G401.6 (cell line): ENCODE measurements around the gene COL1A1.

Source experiments
- FAIRE-seq: peaks from 2 replicates; lab custom pipeline; 2012; peaks lifted over from hg19 to GRCh38; lab: Jason Lieb, UNC

COL1A1 gene

GRCh38 chr17:50141026-50141744 lies 60.2 kb downstream of the COL1A1 start:
- FAIRE-seq = no peak

GRCh38 chr17:50139950-50140885 lies 61.2 kb downstream of the COL1A1 start:
- FAIRE-seq = peak; percentile 92

GRCh38 chr17:50139185-50139783 lies 62.1 kb downstream of the COL1A1 start:
- no peak for FAIRE-seq

GRCh38 chr17:50137042-50137441 lies 64.4 kb downstream of the COL1A1 start:
- no peak for FAIRE-seq

- FAIRE-seq = no peak
Observed at GRCh38 chr17:50136096-50136687, 65.2 kb downstream of the COL1A1 start.

GRCh38 chr17:50135316-50136095 lies 65.9 kb downstream of the COL1A1 start:
- FAIRE-seq = no peak

- FAIRE-seq = no peak
Observed at GRCh38 chr17:50134206-50135110, 67.0 kb downstream of the COL1A1 start.

GRCh38 chr17:50133769-50134099 lies 67.7 kb downstream of the COL1A1 start:
- no peak for FAIRE-seq
